Medulla oblongata (tissue), 1 donor: Measurements from ENCODE around the gene LAMA2.
"Not testable (repeated sequence)": the region's sequence is repeated elsewhere in the genome, so short reads cannot be mapped to it uniquely, and the experiment has no call there.

ENCODE experiments used
- DNase-seq: peaks from one replicate; pipeline ENCODE4 v3.0.0-alpha.2; 2015; ENCODE audit errors: extremely low spot score

The LAMA2 gene

DNA sequence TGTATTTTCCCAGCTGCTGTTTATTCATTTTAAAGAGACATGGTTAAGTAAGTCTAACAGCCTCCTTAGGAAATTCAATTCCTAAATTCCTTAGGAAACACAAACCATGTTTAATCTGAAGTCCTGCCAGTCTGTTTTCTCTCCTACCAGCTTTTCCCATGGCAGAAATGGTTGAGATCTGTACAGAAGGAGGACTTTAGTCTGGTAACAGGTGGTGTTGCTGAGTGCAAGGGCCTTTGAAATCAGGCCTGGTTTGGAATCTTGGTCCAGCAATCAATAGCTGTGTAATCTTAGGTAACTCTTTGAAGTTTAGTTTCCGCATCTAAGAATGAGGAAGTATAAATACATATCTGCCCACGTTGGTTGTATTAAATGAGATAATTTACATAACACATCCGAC is 232.5 kb downstream of the LAMA2 start:
- no peak for DNase-seq

DNA sequence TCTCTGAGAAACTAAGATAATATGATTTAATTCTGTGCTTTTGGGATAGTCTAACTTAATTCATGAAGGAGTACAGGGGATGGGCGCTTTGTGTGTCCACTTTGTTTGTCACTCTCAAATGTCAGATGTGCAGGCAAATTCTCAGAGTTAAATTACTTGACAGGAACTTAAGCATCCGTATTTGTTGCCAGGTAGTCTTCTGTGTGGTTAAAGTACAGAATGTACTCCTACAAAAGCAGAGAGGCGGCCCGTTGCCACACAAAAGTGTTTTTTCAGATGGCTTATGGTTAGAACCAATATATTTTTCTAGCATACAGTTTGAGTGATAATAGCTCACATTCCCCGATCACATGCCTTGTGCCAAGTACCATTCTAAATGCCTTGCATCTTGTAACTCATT is 234.4 kb downstream of the LAMA2 start:
- DNase-seq, result no peak

- no peak for DNase-seq
These were observed 238.1 kb downstream of the LAMA2 start for GRCh38 chr6:129120856-129121638.

DNA sequence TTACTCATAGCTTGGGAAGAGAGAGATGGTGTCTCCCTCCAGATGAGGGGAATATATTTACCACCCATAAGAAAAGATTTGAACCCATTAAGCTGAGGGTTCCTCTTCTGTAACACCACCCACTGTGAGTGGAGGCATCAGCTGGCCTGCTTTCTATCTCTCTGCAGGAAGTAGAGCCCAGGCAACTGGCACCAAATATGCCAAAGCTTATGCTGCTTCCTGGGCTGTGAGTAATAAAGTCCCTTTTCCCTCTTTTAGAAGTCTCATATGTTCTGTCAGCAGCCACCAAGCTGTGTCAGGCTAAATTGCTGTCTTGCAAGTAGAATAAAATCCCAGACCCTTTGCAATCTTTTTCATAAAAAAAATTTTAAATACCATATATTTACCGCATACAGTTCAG is 241.4 kb downstream of the LAMA2 start:
- DNase-seq, result no peak

- no peak for DNase-seq
These were observed 247.2 kb downstream of the LAMA2 start for GRCh38 chr6:129130106-129130505.

GRCh38 chr6:129130959-129131681 is 248.2 kb downstream of the LAMA2 start:
- DNase-seq, result peak; percentile 44

DNA sequence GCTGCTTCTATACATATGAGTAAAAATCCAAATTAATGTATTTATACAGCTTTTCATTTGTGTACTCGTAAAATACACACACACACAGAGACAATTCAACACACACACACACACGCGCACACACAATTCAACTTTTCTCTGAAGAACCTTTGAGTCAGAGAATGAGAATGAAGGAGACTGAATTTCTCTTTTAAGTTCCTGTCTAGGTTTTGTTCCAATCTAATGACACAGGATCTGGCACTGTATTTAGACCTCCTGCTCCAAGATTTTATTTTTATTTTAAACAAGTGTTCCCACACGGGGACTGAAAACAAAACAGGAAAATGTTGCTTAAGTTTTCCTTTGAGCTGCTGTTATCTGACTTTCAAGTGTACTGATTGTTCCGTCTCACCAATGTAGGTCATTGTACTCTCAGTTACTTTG is 250.8 kb downstream of the LAMA2 start:
- DNase-seq, result peak; percentile 49

GRCh38 chr6:129134535-129134934 is 251.6 kb downstream of the LAMA2 start:
- DNase-seq, result peak; percentile 35

- DNase-seq, result no peak
These were observed 252.5 kb downstream of the LAMA2 start for GRCh38 chr6:129135451-129135850.

DNA sequence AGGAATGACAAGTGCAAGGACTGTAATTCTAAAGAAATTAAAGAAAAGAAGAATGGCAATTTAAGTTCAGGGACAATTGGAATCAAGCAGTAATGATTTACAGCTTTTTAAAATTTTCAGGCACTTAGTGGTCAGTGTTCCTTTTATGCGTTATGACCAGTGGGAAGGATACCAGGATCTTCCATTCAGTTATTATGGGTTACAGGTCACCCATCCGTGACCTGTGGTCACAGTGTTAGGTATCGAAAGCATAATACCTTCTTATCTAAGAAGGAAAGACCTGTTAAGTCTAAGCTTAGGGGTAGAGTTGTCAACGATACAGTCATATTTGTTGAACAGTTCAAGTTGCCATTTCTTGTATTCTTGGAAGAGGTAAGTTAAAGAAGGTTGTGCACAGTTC is 253.8 kb downstream of the LAMA2 start:
- DNase-seq, result no peak

GRCh38 chr6:129138739-129139405 is 255.9 kb downstream of the LAMA2 start:
- no peak for DNase-seq

- DNase-seq, result peak; percentile 37
These were observed 257.6 kb downstream of the LAMA2 start for GRCh38 chr6:129140526-129140925.

DNA sequence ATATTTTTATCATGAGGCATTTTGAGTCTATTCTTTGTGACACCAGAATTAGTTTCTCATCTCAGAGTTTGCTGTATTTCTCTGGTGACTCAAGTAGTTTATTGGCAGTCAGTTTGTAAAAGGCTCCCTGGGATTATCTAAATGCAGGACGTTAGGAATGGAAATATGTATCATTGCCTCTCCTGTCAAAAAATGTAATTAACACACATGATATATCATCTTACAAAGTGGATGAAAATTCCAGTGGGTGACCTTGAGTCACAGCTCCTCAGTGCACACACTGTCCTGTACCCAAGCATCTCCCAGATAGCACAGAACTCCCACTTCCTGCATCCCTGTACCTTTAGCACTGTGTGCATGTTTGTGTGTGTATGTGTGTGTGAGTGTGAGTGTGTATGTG is 258.6 kb downstream of the LAMA2 start:
- DNase-seq, result no peak

DNA sequence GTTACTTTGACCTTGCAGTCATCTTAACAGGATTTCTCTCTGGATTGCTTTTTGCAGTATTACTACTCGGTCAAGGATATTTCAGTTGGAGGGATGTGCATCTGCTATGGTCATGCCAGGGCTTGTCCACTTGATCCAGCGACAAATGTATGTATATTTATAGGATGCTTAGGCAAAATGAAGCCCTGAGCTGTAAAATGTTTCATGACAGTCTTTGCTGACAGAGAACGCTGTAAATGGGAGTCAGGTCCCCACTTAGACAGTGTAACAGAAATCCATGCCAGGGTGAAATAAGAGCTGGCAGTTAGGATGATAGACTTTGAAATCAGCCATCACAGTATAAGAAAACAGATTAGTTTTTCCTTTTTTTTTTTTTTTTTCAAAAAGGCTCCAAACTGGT is 264.0 kb downstream of the LAMA2 start:
- no peak for DNase-seq

- DNase-seq, result no peak
These were observed 267.6 kb downstream of the LAMA2 start for GRCh38 chr6:129150507-129150906.

DNA sequence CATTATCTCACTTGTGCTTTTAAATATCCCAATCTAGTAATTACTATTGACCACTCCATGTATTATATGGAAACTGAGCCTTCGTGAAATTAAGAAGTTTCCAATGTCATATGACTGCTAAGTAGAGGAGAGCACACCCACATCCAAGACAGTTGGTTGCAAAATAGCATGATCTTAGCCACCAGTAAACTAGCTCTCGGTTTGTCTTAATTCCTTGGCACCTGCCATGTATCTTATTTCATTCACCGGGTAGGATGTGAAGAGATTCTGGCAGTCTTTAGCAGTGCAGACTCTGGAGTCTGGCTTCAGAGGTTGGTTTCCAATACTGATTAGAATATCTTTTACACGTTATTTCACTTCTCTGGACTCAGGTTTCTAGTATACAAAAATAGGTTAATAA is 270.3 kb downstream of the LAMA2 start:
- DNase-seq, result no peak

- not testable (repeated sequence) for DNase-seq
These were observed 276.3 kb downstream of the LAMA2 start for GRCh38 chr6:129159242-129159641.

DNA sequence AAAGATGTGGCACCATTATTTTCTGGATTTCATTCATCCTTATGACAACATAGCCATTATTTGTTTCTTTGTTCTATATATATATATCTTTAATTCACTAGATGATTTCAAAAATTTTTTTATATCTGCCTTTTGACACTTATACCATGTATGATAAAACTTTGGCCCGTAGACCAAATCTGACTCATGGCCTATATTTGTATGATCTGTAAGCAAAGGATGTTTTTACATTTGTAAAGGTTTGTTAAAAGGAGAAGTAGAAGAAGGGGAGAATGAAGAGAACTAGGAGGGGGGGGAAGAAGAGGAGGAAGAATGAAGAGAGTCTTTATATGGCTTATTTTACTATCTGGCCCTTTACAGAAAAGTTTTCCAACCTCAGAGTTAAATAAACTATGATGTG is 279.7 kb downstream of the LAMA2 start:
- DNase-seq, result no peak

DNA sequence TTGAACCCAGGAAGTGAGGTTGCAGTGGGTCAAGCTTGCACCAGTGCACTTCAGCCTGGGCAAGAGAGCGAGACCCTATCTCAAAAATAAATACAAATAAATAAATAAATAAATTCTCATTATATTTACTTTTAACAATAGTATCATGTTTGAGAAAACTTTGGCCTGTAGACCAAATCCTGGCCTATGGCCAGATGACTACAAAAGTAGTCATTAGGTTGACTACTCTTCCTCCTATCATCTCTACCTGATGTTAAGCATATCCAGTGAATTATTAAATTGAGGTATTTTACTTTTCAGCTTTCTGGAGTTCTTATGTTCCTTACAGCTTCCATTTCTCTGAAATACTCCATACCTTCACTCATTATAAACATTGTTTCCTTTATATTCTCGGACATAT is 280.6 kb downstream of the LAMA2 start:
- DNase-seq, result no peak

DNA sequence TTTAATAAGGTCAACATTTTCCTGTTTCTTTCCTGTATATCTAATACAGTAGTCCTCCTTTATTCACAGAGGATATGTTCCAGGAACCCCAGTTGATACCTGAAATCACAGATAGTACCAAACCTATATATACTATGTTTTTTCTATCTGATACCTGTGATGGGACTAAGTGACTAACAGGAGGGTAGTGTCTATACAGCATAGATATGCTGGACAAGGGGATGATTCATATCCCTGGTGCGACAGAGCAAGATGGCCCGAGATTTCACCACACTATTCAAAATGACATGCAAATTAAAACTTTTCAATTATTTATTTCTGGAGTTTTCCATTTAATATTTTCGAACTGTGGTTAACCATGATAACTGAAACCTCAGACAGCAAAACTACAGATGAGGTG is 281.1 kb downstream of the LAMA2 start:
- DNase-seq, result no peak

GRCh38 chr6:129172279-129172995 is 289.5 kb downstream of the LAMA2 start:
- DNase-seq, result not testable (repeated sequence)

DNA sequence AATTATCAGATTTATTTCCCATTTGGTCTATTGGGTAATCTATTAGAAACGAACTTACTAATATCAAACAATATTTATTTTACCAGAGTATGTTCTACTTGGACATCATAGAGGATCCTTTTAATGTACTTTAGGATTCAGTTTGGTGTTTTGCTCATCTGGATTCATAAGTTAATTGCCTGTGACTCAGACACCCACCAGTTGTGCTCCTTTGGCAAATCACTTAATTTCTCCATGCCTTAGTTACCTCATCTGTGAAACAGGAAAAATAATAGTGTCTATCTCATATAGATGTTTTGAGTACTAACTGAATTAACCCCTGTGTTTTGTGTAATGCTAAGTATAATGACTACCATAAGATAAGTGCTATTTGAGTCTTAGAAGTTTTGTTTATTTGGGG is 292.1 kb downstream of the LAMA2 start:
- DNase-seq, result no peak
